ENCODE measurements around the gene KCNH5. TPM values are rescaled to one million over a fixed set of nuclear protein-coding genes. Genes with fewer than 3 reads are reported as not detected.

KCNH5 gene
- total and polyA plus RNA-seq, 2 of the 13 experiments (the other 11 are each of a cell fraction or from before 2014, with no cell fraction given), result not detected

DNA sequence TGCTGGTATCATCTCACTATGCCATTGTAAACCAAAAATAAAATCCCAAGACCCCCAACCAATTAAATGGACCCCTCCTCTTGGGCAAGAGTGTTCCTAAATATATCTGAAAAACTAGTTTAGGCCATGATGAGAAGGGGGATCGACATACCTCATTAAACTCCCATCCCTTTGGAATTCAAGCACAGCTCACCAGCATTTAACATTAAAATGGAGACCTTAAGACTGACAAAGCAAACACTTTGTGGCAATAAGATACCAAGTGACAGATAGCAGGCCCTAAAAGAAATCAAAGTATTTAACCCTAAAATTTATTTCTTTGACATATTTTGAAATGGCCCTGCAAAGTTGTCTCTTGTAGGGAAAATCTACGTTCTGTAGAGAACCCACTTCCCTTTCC is 387.9 kb downstream of the KCNH5 start:
- H3K9me3 ChIP-seq (ENCODE audit: low read length), result no peaks in the 10 kb centered on the region
- H3K27me3 ChIP-seq (ENCODE audit: control insufficient read depth in 1 of 2, insufficient read depth in 2 of 2, low read length in 2 of 2), result no peaks in the 10 kb centered on the region; a peak in 1 of 5 replicates
- ChIA-PET CTCF (ENCODE audit: low intra/inter-chr PET ratio, low total read pairs) (no interaction called here), POLR2A (no interaction called here)
- no TSS peak for BruUV-seq (replicated peaks)
- no peak overlapping the region for H2AFZ ChIP-seq (ENCODE audit: low read length)
- no peak overlapping the region for H3K27ac ChIP-seq (ENCODE audit: extremely low read length, insufficient read depth, low read length)
- TF ChIP-seq NCOA1 (CRISPR knock-in tag; IDR thresholded peaks at IDR 0.05), result no peak
- intact Hi-C loops (cut with micrococcal nuclease; ENCODE audit: unreplicated experiment) (no loop called here), in situ Hi-C loops (cut with HindIII; ENCODE audit: extremely low pct_ligation_motif_present, low pct_unique_long_range_greater_than_20kb) (no loop called here)
- H4K20me1 ChIP-seq (ENCODE audit: insufficient read depth, low read length), result no peaks in the 10 kb centered on the region
- 2% methylated on average over 2 of the region's 2 CpGs for WGBS (ENCODE audit: low lambda C conversion rate)
- no peaks in the 10 kb centered on the region for H3K79me2 ChIP-seq (ENCODE audit: insufficient read depth, low read length)
- H3K4me3 ChIP-seq (replicated peaks in 1 of 3; ENCODE audit: insufficient read depth in 1 of 3, low read depth in 2 of 3, low read length in 3 of 3), result no peak overlapping the region
- FAIRE-seq (no peak), ATAC-seq (no peak), DNase-seq (ENCODE audit: low spot score) (no peak)
- no peaks in the 10 kb centered on the region for H3K36me3 ChIP-seq (replicated peaks in 1 of 2; ENCODE audit: control insufficient read depth in 1 of 2, insufficient read depth in 2 of 2, low read length in 2 of 2)
- no peaks in the 10 kb centered on the region for H3K4me1 ChIP-seq (ENCODE audit: insufficient read depth, low read length)
- no peak overlapping the region for H3K9ac ChIP-seq (ENCODE audit: insufficient read depth, low read depth, low read length)
- H3K4me2 ChIP-seq (ENCODE audit: low read depth, low read length), result no peak overlapping the region

DNA sequence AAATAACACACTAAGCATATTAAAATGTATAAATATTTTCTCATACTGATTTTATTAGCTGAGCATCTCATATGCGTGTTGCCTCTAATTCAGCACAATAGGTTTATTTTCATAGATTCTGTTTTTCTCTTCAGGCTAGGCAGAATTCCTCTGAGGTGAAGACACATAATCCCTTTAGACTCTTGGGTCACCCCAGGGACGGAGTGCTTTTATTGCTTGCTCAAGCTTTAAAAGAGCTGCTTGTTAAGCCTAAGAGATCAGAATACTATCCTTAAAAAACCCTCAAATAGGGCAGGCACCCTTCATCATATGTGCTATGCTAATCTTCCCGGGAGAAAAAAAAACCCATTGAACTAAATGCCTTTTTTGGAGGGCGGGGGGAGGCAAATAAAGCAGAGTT is 390.1 kb downstream of the KCNH5 start:
- Histone ChIP-seq H3K4me2 (ENCODE audit: low read depth, low read length) (no peak overlapping the region), H3K9ac (ENCODE audit: insufficient read depth, low read depth, low read length) (no peak overlapping the region), H3K27me3 (ENCODE audit: control insufficient read depth in 1 of 2, insufficient read depth in 2 of 2, low read length in 2 of 2) (no peaks in the 10 kb centered on the region; a peak in 1 of 5 replicates), H3K36me3 (replicated peaks in 1 of 2; ENCODE audit: control insufficient read depth in 1 of 2, insufficient read depth in 2 of 2, low read length in 2 of 2) (no peaks in the 10 kb centered on the region), H3K4me1 (ENCODE audit: insufficient read depth, low read length) (no peaks in the 10 kb centered on the region), H2AFZ (ENCODE audit: low read length) (no peak overlapping the region), H3K9me3 (ENCODE audit: low read length) (no peaks in the 10 kb centered on the region), H3K4me3 (replicated peaks in 1 of 3; ENCODE audit: insufficient read depth in 1 of 3, low read depth in 2 of 3, low read length in 3 of 3) (no peak overlapping the region), H3K27ac (ENCODE audit: extremely low read length, insufficient read depth, low read length) (no peak overlapping the region), H4K20me1 (ENCODE audit: insufficient read depth, low read length) (no peaks in the 10 kb centered on the region), H3K79me2 (ENCODE audit: insufficient read depth, low read length) (no peaks in the 10 kb centered on the region)
- WGBS (ENCODE audit: low lambda C conversion rate), result 21% methylated on average over 4 of the region's 4 CpGs
- no TSS peak for BruUV-seq (replicated peaks)
- CTCF ChIA-PET (ENCODE audit: low intra/inter-chr PET ratio, low total read pairs), result no interaction called here
- POLR2A ChIA-PET, result no interaction called here
- FAIRE-seq, result no peak
- intact Hi-C loops (cut with micrococcal nuclease; ENCODE audit: unreplicated experiment), result no loop called here
- DNase-seq (ENCODE audit: low spot score), result no peak
- ATAC-seq, result no peak
- in situ Hi-C loops (cut with HindIII; ENCODE audit: extremely low pct_ligation_motif_present, low pct_unique_long_range_greater_than_20kb), result no loop called here
- TF ChIP-seq ETV6 (CRISPR knock-in tag; conservative IDR thresholded peaks at IDR 0.05), result no peak
- TF ChIP-seq ASH2L (IDR thresholded peaks at IDR 0.05; ENCODE audit: insufficient read length, low read depth, low read length), result no peak
- no peak for TF ChIP-seq TGIF2 (CRISPR knock-in tag; IDR thresholded peaks at IDR 0.05)
- TF ChIP-seq SP1 (IDR thresholded peaks at IDR 0.05), result no peak
- no peak for TF ChIP-seq SP1 (CRISPR knock-in tag; IDR thresholded peaks at IDR 0.05)
- no peak for TF ChIP-seq CREB3 (CRISPR knock-in tag; IDR thresholded peaks at IDR 0.05)
- TF ChIP-seq NPAS2 (CRISPR knock-in tag; IDR thresholded peaks at IDR 0.05; ENCODE audit: borderline replicate concordance), result no peak
- no peak for TF ChIP-seq ZNF678 (CRISPR knock-in tag; IDR thresholded peaks at IDR 0.05)
- no peak for TF ChIP-seq ZNF747 (CRISPR knock-in tag; IDR thresholded peaks at IDR 0.05; ENCODE audit: borderline replicate concordance)
- TF ChIP-seq HNF1A (IDR thresholded peaks at IDR 0.05; ENCODE audit: low read depth), result no peak
- no peak for TF ChIP-seq HNF1A (CRISPR knock-in tag; IDR thresholded peaks at IDR 0.05; ENCODE audit: borderline replicate concordance)
- TF ChIP-seq ZNF7 (CRISPR knock-in tag; IDR thresholded peaks at IDR 0.05), result no peak
- no peak for TF ChIP-seq SOX6 (IDR thresholded peaks at IDR 0.05)
- no peak for TF ChIP-seq SOX6 (CRISPR knock-in tag; IDR thresholded peaks at IDR 0.05)
- no peak for TF ChIP-seq ZNF709 (CRISPR knock-in tag; IDR thresholded peaks at IDR 0.05)
- TF ChIP-seq TP53 (CRISPR knock-in tag; conservative IDR thresholded peaks at IDR 0.05), result no peak
